Brain microvascular endothelial cell (primary cell): ENCODE measurements around the gene KRTAP5-5.
"Not testable (repeated sequence)": the region's sequence is repeated elsewhere in the genome, so short reads cannot be mapped to it uniquely, and the experiment has no call there.

ENCODE experiments used
- DNase-seq: peaks from one replicate; pipeline ENCODE4 v3.0.0-alpha.2; 2020
- H3K27ac ChIP-seq: fragments of 250-450 bp; sonication (Bioruptor Pico); 2 replicates; pipeline ENCODE4 v1.5.1; 2020; ENCODE audit warnings: mild to moderate bottlenecking, moderate library complexity
- H3K27me3 ChIP-seq: fragments of 250-450 bp; sonication (Bioruptor Pico); replicated peaks from 2 replicates; pipeline ENCODE4 v1.5.1; 2020; ENCODE audit warnings: mild to moderate bottlenecking
- H3K36me3 ChIP-seq: fragments of 250-450 bp; sonication (Bioruptor Pico); replicated peaks from 2 replicates; pipeline ENCODE4 v1.5.1; 2020; ENCODE audit warnings: mild to moderate bottlenecking
- H3K4me3 ChIP-seq: 2 replicates; pipeline ENCODE4 v1.5.1; 2011; ENCODE audit warnings: low read depth, mild to moderate bottlenecking, control low read depth, low read length, moderate library complexity
- CTCF ChIP-seq: IDR thresholded peaks from 2 replicates; pipeline ENCODE4 v1.5.1; 2011; ENCODE audit warnings: low read depth, mild to moderate bottlenecking, moderate library complexity, low read length, control low read depth, inconsistent platforms; ENCODE audit errors: missing control alignments
- in situ Hi-C: cut with HindIII; loops from 2 replicates; pipeline ENCODE4 v1.10.0; 2017; ENCODE audit warnings: low sequenced_read_pairs, low pct_ligation_motif_present

The KRTAP5-5 gene

DNA sequence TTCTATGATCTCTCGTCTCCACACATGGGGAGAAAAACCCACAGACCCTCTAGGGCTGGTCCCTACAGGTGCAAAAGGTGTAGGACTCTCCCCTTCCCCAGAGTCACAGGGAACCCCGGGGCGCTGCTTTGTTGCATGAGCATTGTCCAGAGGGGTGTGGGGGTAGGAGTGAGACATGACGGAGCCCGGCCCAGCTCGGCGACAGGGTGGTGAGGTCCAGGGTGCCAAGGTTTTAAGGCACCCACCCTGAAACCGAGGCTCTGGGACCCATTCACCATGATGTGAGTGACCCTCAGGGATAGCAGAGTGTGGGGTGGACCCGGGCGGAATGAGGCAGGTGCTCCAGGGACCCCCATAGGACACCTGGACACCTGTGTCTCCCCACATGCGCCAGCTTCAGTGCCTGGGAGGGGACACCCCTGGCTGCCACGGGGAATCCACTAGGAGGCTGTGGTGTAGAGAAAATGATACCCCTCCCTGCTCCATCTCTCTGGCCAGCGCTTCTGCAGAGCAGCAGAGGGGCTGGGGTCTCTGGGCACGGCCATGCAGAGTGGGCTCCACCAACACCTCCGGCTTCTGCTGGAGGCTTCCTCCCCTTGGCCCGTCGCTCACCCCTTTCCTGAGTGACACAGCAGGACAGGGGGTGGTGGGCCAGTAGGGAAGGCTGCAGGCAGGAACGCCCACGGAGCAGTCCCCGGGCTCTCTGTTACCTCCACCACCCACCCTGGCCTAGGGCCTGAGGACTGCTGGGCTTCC lies 15.2 kb downstream of the KRTAP5-5 start:
- H3K27ac ChIP-seq: no peak overlapping the region
- H3K4me3 ChIP-seq: no peak overlapping the region
- in situ Hi-C loops: no loop called here
- no peaks in the 10 kb centered on the region for H3K27me3 ChIP-seq
- no peak for DNase-seq
- TF ChIP-seq CTCF: no peak
- no peaks in the 10 kb centered on the region for H3K36me3 ChIP-seq

DNA sequence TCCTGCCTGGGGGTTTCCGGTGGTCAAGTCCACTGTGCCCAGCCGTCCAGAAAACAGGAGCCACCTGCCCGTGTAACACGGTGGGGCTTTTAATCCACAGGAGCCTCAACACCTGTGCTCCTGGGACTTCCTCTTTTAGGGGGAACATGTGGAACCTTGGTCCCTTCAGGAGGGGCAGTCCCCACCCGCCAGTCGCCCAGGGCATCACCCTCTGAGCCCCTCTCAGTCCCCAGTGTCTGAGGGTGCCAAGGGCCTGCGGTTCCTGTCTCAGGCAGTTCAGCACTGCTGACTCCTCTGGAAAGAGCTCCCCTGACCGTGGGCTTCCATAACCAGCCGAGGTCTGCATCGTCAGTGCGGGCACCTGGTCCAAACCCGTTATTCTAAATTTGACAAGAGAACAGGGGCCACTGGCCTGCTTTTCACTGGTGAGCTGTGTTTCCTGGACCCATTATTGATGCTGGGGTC lies 15.8 kb downstream of the KRTAP5-5 start:
- in situ Hi-C loops: no loop called here
- no peak for TF ChIP-seq CTCF
- no peak overlapping the region for H3K27ac ChIP-seq
- H3K27me3 ChIP-seq: no peaks in the 10 kb centered on the region
- H3K36me3 ChIP-seq: no peaks in the 10 kb centered on the region
- no peak for DNase-seq
- no peak overlapping the region for H3K4me3 ChIP-seq

DNA sequence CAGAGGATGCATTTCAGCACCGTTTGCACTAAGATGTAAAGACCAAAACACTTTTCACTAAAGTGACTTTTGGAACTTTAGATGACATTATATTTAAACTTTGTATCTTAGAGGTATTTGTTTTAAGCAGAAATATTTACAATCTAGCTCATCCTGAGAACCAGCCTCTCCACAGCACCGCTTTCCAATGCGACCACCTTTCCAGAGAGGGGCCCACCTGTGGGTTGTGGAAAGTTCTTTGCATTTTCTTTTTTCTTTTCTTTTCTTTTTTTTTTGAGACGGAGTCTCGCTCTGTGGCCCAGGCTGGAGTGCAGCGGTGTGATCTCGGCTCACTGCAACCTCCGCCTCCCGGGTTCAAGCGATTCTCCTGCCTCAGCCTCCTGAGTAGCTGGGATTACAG lies 17.0 kb downstream of the KRTAP5-5 start:
- in situ Hi-C loops, H3K27me3 ChIP-seq, H3K4me3 ChIP-seq: not testable (repeated sequence)

DNA sequence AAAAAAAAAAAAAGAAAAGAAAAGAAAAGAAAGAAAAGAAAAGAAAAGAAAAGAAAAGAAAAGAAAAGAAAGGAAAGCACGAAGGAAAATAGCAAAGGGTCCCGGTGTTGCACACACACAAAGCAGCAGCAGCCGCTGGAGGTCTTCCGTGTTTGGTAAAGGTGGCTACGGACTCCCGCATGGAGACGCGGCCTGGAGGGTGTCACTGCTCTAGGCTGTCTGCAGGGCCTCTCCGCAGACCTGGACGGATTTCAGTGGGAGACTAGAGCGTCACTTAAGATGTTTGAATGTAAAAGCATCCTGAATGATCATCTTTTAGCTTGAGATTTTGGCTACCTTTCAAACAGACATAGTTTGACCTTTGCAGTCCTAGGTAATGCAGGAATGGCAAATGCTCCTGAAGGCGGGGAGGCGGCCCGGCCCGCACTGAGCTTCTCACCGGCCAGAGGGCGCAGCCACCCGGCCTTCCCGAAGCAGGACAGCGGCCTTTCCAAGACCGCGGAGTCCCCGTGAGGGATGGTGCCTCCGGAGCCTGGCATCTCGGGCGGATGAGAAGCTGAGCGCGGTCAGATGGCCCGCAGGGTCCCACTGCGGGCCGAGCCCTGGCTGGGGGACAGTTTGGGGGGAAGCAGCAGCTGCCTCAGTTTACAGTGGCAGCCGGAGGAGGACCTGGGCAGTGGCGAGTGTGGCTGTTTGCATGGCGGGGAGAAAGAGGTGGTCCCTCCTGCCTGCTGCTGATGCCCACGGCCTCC lies 18.5 kb downstream of the KRTAP5-5 start:
- in situ Hi-C loops: no loop called here
- TF ChIP-seq CTCF: no peak
- no peaks in the 10 kb centered on the region for H3K36me3 ChIP-seq
- no peak overlapping the region for H3K27ac ChIP-seq
- no peak for DNase-seq
- H3K27me3 ChIP-seq: peaks cover under 1% of the 10 kb centered on the region
- H3K4me3 ChIP-seq: no peak overlapping the region

More for the DNA sequence above, 17.0 kb downstream of the KRTAP5-5 start:
- not testable (repeated sequence) for DNase-seq, H3K27ac ChIP-seq, H3K36me3 ChIP-seq

- TF ChIP-seq CTCF: no peak
- in situ Hi-C loops: no loop called here
- no peak for DNase-seq
- Histone ChIP-seq H3K27me3 (peaks cover 3% of the 10 kb centered on the region), H3K27ac (no peak overlapping the region), H3K36me3 (no peaks in the 10 kb centered on the region), H3K4me3 (no peak overlapping the region)
Observed at GRCh38 chr11:1648653-1649420, 19.3 kb downstream of the KRTAP5-5 start.
